GM12878 (cell line): ENCODE measurements around the gene COX19. TPM values are rescaled to one million over a fixed set of nuclear protein-coding genes. Genes with fewer than 3 reads are reported as not detected.

Experiments used
- BHLHE40 ChIP-seq, 2 experiments: fragments of 450-650 bp in 1 of 2; IDR thresholded peaks; 2 replicates each; pipeline ENCODE4 v1.6.1; 2011 to 2017; ENCODE audit warnings: low read depth in 2 of 2, borderline replicate concordance in 1 of 2, improper control_type of control experiment in 1 of 2, low read length in 1 of 2, mild to moderate bottlenecking in 1 of 2
- CHD2 ChIP-seq: IDR thresholded peaks from 2 replicates; pipeline ENCODE4 v1.6.1; 2011; ENCODE audit warnings: low read depth, low read length, improper control_type of control experiment, borderline replicate concordance
- CREM ChIP-seq: IDR thresholded peaks from 2 replicates; pipeline ENCODE4 v1.6.1; 2014; ENCODE audit warnings: antibody characterized with exemption, low read depth
- EP300 ChIP-seq, 2 experiments: fragments of 150-350 bp in 1 of 2; IDR thresholded peaks; 2 replicates each; pipeline ENCODE4 v1.6.1; 2011 to 2012; ENCODE audit warnings: low read depth in 2 of 2, low read length in 2 of 2, borderline replicate concordance in 1 of 2, improper control_type of control experiment in 1 of 2, inconsistent platforms in 1 of 2; ENCODE audit not compliant: control insufficient read depth in 1 of 2
- EZH2 ChIP-seq: IDR thresholded peaks from 2 replicates; pipeline ENCODE4 v1.6.1; 2012; ENCODE audit warnings: low read depth, mild to moderate bottlenecking, control low read depth, inconsistent platforms, low read length, borderline replicate concordance; ENCODE audit not compliant: control insufficient read depth
- MYB ChIP-seq: fragments of 150-350 bp; IDR thresholded peaks from 2 replicates; pipeline ENCODE4 v1.6.1; 2014; ENCODE audit warnings: mild to moderate bottlenecking, low read depth, low read length, borderline replicate concordance
- NFYB ChIP-seq: IDR thresholded peaks from 2 replicates; pipeline ENCODE4 v1.6.1; 2011; ENCODE audit warnings: low read depth, mild to moderate bottlenecking, low read length, improper control_type of control experiment, moderate library complexity; ENCODE audit not compliant: insufficient read depth
- NR2C1 ChIP-seq: fragments of 450-650 bp; IDR thresholded peaks from 2 replicates; pipeline ENCODE4 v1.6.1; 2017; ENCODE audit warnings: antibody characterized with exemption, mild to moderate bottlenecking, moderate library complexity
- NR2C2 ChIP-seq: IDR thresholded peaks from 2 replicates; pipeline ENCODE4 v1.6.1; 2011; ENCODE audit warnings: borderline replicate concordance, low read depth; ENCODE audit not compliant: control insufficient read depth, insufficient read length
- NR2F1 ChIP-seq: fragments of 450-650 bp; conservative IDR thresholded peaks from 2 replicates; pipeline ENCODE4 v1.6.1; 2017; ENCODE audit warnings: mild to moderate bottlenecking
- POLR2AphosphoS2 ChIP-seq: IDR thresholded peaks from 2 replicates; pipeline ENCODE4 v1.6.1; 2011; ENCODE audit warnings: low read depth, mild to moderate bottlenecking, low read length, improper control_type of control experiment, moderate library complexity
- RCOR1 ChIP-seq: conservative IDR thresholded peaks from 2 replicates; pipeline ENCODE4 v1.6.1; 2012; ENCODE audit warnings: low read depth, low read length, improper control_type of control experiment
- RUNX3 ChIP-seq: IDR thresholded peaks from 2 replicates; pipeline ENCODE4 v1.6.1; 2012; ENCODE audit warnings: low read length, inconsistent platforms
- SIN3A ChIP-seq: IDR thresholded peaks from 2 replicates; pipeline ENCODE4 v1.6.1; 2012; ENCODE audit warnings: low read depth, low read length, improper control_type of control experiment
- TAF1 ChIP-seq: IDR thresholded peaks from 2 replicates; pipeline ENCODE4 v1.6.1; 2011; ENCODE audit warnings: mild to moderate bottlenecking, low read depth, low read length, borderline replicate concordance
- TCF3 ChIP-seq: IDR thresholded peaks from 2 replicates; pipeline ENCODE4 v1.6.1; 2012; ENCODE audit warnings: low read depth, mild to moderate bottlenecking, low read length, borderline replicate concordance; ENCODE audit not compliant: insufficient read depth
- ZNF622 ChIP-seq: fragments of 450-650 bp; IDR thresholded peaks from 2 replicates; pipeline ENCODE4 v1.6.1; 2017; ENCODE audit warnings: mild to moderate bottlenecking, inconsistent platforms
- polyA plus RNA-seq, 11 experiments: library from polyadenylated mRNA; depleted of rRNA in 4 of 11; unstranded in 6 of 11; stranded (reverse) in 5 of 11; fragments of >200 nt; fragmentation: Nextera tagmentation in 4 of 11; fragmentation: Illumina TruSeq in 1 of 11; extraction: Ambion mirVana in 4 of 11; extraction: Trizol in 1 of 11; gene quantifications; 1 replicate in 1 of 11; 2 replicates in 10 of 11; pipeline versions ENCODE4 v1.2.1 to v1.2.3, GENCODE V29; 2011 to 2016; ENCODE audit warnings: inconsistent platforms in 2 of 11, missing spikeins in 2 of 11, low read depth in 1 of 11
- total RNA-seq, 4 experiments: library from RNA; depleted of rRNA in 3 of 4; stranded (reverse); fragments of >200 nt in 3 of 4; fragmentation: Illumina TruSeq in 1 of 4; extraction: Trizol in 1 of 4; gene quantifications; 2 replicates each; pipeline versions ENCODE4 v1.2.1 to v1.2.3, GENCODE V29; 2013 to 2021
- TF ChIP-seq, protein P1 (sequence below): fragments of 450-650 bp; conservative IDR thresholded peaks from 2 replicates; pipeline ENCODE4 v1.6.1; 2017; ENCODE audit warnings: mild to moderate bottlenecking, moderate library complexity
- TF ChIP-seq, protein P2 (sequence below): fragments of 450-650 bp; formaldehyde crosslinking; IDR thresholded peaks from 2 replicates; pipeline ENCODE4 v1.4.0; 2022; ENCODE audit warnings: mild to moderate bottlenecking, moderate library complexity
- TF ChIP-seq, protein P3 (sequence below): fragments of 450-650 bp; IDR thresholded peaks from 2 replicates; pipeline ENCODE4 v1.6.1; 2017; ENCODE audit warnings: mild to moderate bottlenecking, moderate library complexity

The COX19 gene
- total and polyA plus RNA-seq, 10 of the 15 experiments (the other 5 are each of a cell fraction or from before 2014, with no cell fraction given): 3.7 to 17.9 (median 10.8) TPM

DNA sequence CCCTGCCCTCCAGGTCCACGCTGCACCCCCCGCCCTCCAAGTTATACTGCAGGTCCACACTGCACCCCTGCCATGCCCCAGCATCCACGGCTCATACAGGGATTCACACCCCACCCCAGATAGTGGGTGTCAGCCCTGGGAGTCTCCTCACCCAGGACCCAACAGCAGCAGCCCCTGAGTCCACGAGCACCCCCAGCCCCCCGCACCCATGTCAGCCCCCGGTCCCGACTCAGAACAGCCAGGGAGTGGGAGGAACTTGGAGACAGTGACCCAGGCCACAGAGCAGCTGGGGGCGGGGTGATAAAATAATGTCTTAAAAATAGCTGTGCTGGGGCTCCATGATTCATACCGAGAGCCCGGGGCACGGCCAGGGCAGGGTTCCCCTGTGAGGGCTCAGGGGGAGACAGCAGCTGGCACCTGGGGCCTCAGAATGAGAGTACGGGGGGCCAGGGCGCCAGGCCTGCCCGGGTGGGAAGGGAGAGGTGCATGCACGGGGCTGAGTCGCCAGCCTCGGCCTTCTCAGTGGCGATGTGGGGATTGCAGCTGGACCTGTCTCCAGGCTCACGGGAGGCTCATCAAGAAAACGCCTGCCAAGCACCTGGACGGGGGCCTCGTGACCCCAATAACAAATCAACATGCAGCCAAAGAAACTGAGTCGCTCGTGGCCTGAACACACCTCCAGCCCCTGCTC, 50.7 kb downstream of the COX19 start (continued):
- TF ChIP-seq, protein P1, sequence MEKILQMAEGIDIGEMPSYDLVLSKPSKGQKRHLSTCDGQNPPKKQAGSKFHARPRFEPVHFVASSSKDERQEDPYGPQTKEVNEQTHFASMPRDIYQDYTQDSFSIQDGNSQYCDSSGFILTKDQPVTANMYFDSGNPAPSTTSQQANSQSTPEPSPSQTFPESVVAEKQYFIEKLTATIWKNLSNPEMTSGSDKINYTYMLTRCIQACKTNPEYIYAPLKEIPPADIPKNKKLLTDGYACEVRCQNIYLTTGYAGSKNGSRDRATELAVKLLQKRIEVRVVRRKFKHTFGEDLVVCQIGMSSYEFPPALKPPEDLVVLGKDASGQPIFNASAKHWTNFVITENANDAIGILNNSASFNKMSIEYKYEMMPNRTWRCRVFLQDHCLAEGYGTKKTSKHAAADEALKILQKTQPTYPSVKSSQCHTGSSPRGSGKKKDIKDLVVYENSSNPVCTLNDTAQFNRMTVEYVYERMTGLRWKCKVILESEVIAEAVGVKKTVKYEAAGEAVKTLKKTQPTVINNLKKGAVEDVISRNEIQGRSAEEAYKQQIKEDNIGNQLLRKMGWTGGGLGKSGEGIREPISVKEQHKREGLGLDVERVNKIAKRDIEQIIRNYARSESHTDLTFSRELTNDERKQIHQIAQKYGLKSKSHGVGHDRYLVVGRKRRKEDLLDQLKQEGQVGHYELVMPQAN: peak; percentile 81
- TF ChIP-seq MYB: no peak
- no peak for TF ChIP-seq NR2C1
- TF ChIP-seq RCOR1: 0 out of 2 replicates have a peak, but pooled peaks have one; percentile 61
- peak; percentile 94 for TF ChIP-seq CREM
- TF ChIP-seq POLR2AphosphoS2: no peak
- no peak for TF ChIP-seq NFYB
- TF ChIP-seq NR2F1: peak; percentile 99
- TF ChIP-seq CHD2: peak; percentile 84
- TF ChIP-seq, protein P2, sequence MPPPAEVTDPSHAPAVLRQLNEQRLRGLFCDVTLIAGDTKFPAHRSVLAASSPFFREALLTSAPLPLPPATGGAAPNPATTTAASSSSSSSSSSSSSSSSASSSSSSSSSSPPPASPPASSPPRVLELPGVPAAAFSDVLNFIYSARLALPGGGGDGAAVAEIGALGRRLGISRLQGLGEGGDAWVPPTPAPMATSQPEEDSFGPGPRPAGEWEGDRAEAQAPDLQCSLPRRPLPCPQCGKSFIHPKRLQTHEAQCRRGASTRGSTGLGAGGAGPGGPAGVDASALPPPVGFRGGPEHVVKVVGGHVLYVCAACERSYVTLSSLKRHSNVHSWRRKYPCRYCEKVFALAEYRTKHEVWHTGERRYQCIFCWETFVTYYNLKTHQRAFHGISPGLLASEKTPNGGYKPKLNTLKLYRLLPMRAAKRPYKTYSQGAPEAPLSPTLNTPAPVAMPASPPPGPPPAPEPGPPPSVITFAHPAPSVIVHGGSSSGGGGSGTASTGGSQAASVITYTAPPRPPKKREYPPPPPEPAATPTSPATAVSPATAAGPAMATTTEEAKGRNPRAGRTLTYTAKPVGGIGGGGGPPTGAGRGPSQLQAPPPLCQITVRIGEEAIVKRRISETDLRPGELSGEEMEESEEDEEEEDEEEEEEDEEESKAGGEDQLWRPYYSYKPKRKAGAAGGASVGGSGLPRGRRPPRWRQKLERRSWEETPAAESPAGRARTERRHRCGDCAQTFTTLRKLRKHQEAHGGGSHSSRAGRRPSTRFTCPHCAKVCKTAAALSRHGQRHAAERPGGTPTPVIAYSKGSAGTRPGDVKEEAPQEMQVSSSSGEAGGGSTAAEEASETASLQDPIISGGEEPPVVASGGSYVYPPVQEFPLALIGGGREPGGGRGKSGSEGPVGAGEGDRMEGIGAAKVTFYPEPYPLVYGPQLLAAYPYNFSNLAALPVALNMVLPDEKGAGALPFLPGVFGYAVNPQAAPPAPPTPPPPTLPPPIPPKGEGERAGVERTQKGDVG (CRISPR knock-in tag): no peak
- peak; percentile 81 to 89 for TF ChIP-seq BHLHE40 (IDR thresholded peaks at IDR 0.05; ENCODE audit: borderline replicate concordance in 1 of 2, low read depth in 2 of 2, low read length in 1 of 2)
- TF ChIP-seq EP300 (IDR thresholded peaks at IDR 0.05; ENCODE audit: borderline replicate concordance in 1 of 2, control insufficient read depth in 1 of 2, low read depth in 2 of 2, low read length in 2 of 2): peak; percentile 85 to 86; a peak in 3 of 4 replicates
- peak; percentile 90 for TF ChIP-seq RUNX3
- TF ChIP-seq ZNF622: no peak
- TF ChIP-seq, protein P3, sequence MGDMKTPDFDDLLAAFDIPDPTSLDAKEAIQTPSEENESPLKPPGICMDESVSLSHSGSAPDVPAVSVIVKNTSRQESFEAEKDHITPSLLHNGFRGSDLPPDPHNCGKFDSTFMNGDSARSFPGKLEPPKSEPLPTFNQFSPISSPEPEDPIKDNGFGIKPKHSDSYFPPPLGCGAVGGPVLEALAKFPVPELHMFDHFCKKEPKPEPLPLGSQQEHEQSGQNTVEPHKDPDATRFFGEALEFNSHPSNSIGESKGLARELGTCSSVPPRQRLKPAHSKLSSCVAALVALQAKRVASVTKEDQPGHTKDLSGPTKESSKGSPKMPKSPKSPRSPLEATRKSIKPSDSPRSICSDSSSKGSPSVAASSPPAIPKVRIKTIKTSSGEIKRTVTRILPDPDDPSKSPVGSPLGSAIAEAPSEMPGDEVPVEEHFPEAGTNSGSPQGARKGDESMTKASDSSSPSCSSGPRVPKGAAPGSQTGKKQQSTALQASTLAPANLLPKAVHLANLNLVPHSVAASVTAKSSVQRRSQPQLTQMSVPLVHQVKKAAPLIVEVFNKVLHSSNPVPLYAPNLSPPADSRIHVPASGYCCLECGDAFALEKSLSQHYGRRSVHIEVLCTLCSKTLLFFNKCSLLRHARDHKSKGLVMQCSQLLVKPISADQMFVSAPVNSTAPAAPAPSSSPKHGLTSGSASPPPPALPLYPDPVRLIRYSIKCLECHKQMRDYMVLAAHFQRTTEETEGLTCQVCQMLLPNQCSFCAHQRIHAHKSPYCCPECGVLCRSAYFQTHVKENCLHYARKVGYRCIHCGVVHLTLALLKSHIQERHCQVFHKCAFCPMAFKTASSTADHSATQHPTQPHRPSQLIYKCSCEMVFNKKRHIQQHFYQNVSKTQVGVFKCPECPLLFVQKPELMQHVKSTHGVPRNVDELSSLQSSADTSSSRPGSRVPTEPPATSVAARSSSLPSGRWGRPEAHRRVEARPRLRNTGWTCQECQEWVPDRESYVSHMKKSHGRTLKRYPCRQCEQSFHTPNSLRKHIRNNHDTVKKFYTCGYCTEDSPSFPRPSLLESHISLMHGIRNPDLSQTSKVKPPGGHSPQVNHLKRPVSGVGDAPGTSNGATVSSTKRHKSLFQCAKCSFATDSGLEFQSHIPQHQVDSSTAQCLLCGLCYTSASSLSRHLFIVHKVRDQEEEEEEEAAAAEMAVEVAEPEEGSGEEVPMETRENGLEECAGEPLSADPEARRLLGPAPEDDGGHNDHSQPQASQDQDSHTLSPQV: no peak
- no peak for TF ChIP-seq EZH2
- TF ChIP-seq NR2C2: no peak
- TF ChIP-seq SIN3A: no peak
- TF ChIP-seq TAF1: peak; percentile 27; the same call in 1 of the 2 replicates
- peak; percentile 99 for TF ChIP-seq TCF3
